IPS-18a (cell line): ENCODE data around the gene FAM13B.
"Not testable (repeated sequence)": the region's sequence is repeated elsewhere in the genome, so short reads cannot be mapped to it uniquely, and the experiment has no call there.

Experiments
- H3K27ac ChIP-seq: one replicate; pipeline ENCODE4 v1.5.1; 2013; ENCODE audit warnings: low read length
- H3K27me3 ChIP-seq: one replicate; pipeline ENCODE4 v1.6.1; 2013; ENCODE audit warnings: mild to moderate bottlenecking, low read length; ENCODE audit not compliant: control insufficient read depth, insufficient read depth
- H3K36me3 ChIP-seq: one replicate; pipeline ENCODE4 v1.6.1; 2013; ENCODE audit warnings: low read depth, low read length; ENCODE audit not compliant: control insufficient read depth
- H3K4me1 ChIP-seq: one replicate; pipeline ENCODE4 v1.6.1; 2013; ENCODE audit warnings: low read depth, low read length; ENCODE audit not compliant: control insufficient read depth
- H3K4me3 ChIP-seq: one replicate; pipeline ENCODE4 v1.5.1; 2013; ENCODE audit warnings: low read length
- H3K9ac ChIP-seq: one replicate; pipeline ENCODE4 v1.6.1; 2013; ENCODE audit warnings: mild to moderate bottlenecking, low read length, moderate library complexity
- H3K9me3 ChIP-seq: one replicate; pipeline ENCODE4 v1.6.1; 2013; ENCODE audit warnings: low read depth, low read length; ENCODE audit not compliant: control insufficient read depth

The FAM13B gene

DNA sequence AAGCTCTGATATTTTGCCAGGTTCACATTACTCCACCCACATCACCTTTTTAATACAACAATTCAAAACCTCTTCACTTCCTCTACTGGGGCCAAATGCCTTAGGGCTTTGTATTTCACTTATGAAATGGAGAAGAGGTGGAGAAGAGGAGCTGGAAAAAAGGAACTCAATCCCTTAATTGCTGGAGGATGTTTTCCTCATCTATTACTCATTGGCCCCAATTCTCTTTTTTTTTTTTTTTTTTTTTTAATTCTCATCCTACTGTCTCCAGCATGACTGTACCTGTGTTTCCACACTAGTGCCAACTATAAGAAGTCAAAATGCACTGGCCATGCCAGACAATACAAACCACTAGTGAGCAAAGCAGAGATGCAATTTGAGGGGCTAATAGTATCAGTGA lies 20.9 kb downstream of the FAM13B start:
- H3K9me3 ChIP-seq, result no peaks in the 10 kb centered on the region
- no peaks in the 10 kb centered on the region for H3K4me1 ChIP-seq
- H3K9ac ChIP-seq, result no peak overlapping the region
- H3K27me3 ChIP-seq, result no peaks in the 10 kb centered on the region
- no peak overlapping the region for H3K27ac ChIP-seq
- peaks cover 54% of the 10 kb centered on the region for H3K36me3 ChIP-seq
- no peak overlapping the region for H3K4me3 ChIP-seq

GRCh38 chr5:138000102-138000723 lies 32.7 kb downstream of the FAM13B start:
- peaks cover 16% of the 10 kb centered on the region for H3K36me3 ChIP-seq
- H3K4me3 ChIP-seq, result no peak overlapping the region
- H3K27me3 ChIP-seq, result no peaks in the 10 kb centered on the region
- H3K9me3 ChIP-seq, result no peaks in the 10 kb centered on the region
- no peak overlapping the region for H3K9ac ChIP-seq
- no peak overlapping the region for H3K27ac ChIP-seq
- no peaks in the 10 kb centered on the region for H3K4me1 ChIP-seq

- Histone ChIP-seq H3K9me3 (no peaks in the 10 kb centered on the region), H3K9ac (no peak overlapping the region), H3K4me1 (no peaks in the 10 kb centered on the region), H3K4me3 (no peak overlapping the region), H3K27me3 (no peaks in the 10 kb centered on the region), H3K27ac (no peak overlapping the region), H3K36me3 (peaks cover 12% of the 10 kb centered on the region)
Observed at GRCh38 chr5:137997726-137998213, 35.1 kb downstream of the FAM13B start.

GRCh38 chr5:137995749-137996128 lies 37.1 kb downstream of the FAM13B start:
- H3K4me1 ChIP-seq, result no peaks in the 10 kb centered on the region
- H3K27ac ChIP-seq, result no peak overlapping the region
- H3K27me3 ChIP-seq, result no peaks in the 10 kb centered on the region
- H3K9ac ChIP-seq, result no peak overlapping the region
- peaks cover 12% of the 10 kb centered on the region for H3K36me3 ChIP-seq
- H3K9me3 ChIP-seq, result no peaks in the 10 kb centered on the region
- H3K4me3 ChIP-seq, result no peak overlapping the region

DNA sequence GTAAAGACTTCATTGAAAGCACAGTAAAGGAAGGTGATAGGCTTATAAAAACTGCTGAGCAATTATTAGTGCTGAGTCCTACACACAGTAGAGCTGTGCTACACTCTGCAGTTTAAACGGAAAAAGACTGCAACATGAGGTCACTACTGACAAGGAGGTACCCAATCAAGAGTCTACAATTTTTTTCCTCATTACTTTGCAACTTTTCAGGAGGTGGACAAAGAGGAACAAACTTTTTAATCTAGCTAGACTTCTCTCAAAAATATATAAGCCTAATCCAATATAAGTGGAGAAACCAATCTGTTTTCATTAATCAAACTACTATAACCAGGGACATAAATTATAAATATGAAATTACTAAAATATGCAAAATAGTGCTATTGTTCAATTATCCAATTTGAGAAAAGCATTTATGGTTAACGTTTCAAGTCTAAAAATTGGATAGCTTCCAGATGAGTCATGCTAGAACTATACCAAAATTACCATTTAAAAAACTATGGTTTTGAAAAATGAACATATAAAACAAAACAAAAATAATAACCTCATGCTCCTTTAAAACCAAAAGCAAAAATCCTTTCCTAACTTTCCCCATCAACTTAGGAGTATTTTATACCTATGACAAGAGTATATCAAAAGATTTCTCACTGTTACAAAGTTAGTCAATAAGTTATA lies 37.7 kb downstream of the FAM13B start:
- Histone ChIP-seq H3K27me3 (no peaks in the 10 kb centered on the region), H3K9ac (no peak overlapping the region), H3K4me1 (no peaks in the 10 kb centered on the region), H3K36me3 (peaks cover 12% of the 10 kb centered on the region), H3K9me3 (no peaks in the 10 kb centered on the region), H3K4me3 (no peak overlapping the region), H3K27ac (no peak overlapping the region)

DNA sequence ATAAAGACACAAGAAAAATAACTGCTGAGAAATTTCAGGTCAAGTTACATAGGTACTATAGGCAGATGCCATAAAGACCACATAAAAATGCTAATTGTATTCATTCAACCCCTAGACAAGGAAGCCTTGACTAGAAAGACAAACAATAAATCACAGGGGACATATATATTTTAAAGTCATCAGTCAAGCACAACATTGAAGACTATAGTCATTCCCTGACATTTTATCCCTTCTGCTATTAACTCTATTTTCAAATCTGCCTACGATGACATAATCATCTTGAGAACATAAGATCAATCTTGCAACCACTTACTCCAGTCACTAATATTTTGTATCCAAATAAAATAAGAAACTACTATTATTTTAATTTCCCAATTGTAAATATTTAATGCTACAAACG lies 38.3 kb downstream of the FAM13B start:
- Histone ChIP-seq H3K4me1 (no peaks in the 10 kb centered on the region), H3K9me3 (no peaks in the 10 kb centered on the region), H3K36me3 (peaks cover 12% of the 10 kb centered on the region), H3K27me3 (no peaks in the 10 kb centered on the region), H3K4me3 (no peak overlapping the region), H3K9ac (no peak overlapping the region), H3K27ac (no peak overlapping the region)

DNA sequence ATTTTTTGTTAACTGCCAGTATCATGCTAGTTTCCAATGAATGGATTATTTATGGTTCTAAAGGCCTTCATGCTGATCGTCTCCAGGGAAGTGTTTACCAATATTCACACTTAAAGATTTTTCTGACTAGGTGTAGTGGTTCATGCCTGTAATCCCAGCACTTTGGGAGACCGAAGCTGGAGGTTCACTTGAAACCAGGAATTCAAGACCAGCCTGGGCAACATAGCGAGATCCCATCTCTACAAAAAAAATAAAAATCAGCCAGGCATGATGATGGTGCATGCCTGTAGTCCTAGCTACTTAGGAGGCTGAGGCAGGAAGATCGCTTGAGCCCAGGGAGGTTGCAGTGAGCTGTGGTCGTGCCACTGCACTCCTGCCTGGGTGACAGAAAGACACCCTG lies 43.5 kb downstream of the FAM13B start:
- Histone ChIP-seq H3K36me3 (peaks cover 11% of the 10 kb centered on the region), H3K27me3 (no peaks in the 10 kb centered on the region), H3K4me1 (no peaks in the 10 kb centered on the region), H3K27ac (no peak overlapping the region), H3K9ac (no peak overlapping the region), H3K4me3 (no peak overlapping the region), H3K9me3 (no peaks in the 10 kb centered on the region)

DNA sequence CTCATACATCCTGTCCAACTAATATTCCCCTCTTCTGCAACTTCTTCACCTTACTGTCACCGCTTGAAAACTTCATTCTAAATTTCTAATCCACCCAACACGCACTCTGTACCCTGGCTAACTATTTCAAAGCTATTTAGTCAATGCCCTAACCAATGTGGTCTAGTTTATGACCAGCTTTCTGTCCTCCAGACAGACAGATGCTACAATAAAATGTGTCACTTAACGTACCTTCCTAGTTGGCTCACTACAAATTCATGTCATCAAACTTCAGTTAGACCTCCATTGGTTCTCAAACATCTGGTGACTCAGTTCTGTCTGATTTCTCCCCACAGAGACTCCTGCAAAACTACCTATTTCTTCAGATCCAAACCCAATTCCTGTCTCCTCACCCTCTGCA lies 57.7 kb downstream of the FAM13B start:
- no peak overlapping the region for H3K9ac ChIP-seq
- no peak overlapping the region for H3K27ac ChIP-seq
- peaks cover 13% of the 10 kb centered on the region for H3K36me3 ChIP-seq

GRCh38 chr5:137970384-137970783 lies 62.5 kb downstream of the FAM13B start:
- not testable (repeated sequence) for H3K36me3 ChIP-seq, H3K27ac ChIP-seq, H3K27me3 ChIP-seq, H3K4me3 ChIP-seq, H3K9ac ChIP-seq, H3K4me1 ChIP-seq, H3K9me3 ChIP-seq

More for the DNA sequence above, 57.7 kb downstream of the FAM13B start:
- no peak overlapping the region for H3K4me3 ChIP-seq
- H3K27me3 ChIP-seq, result no peaks in the 10 kb centered on the region
- H3K4me1 ChIP-seq, result no peaks in the 10 kb centered on the region
- no peaks in the 10 kb centered on the region for H3K9me3 ChIP-seq

GRCh38 chr5:137960819-137961218 lies 72.1 kb downstream of the FAM13B start:
- Histone ChIP-seq H3K9me3 (no peaks in the 10 kb centered on the region), H3K4me1 (no peaks in the 10 kb centered on the region), H3K27ac (no peak overlapping the region), H3K4me3 (no peak overlapping the region), H3K9ac (no peak overlapping the region), H3K27me3 (no peaks in the 10 kb centered on the region), H3K36me3 (peaks cover 42% of the 10 kb centered on the region)

DNA sequence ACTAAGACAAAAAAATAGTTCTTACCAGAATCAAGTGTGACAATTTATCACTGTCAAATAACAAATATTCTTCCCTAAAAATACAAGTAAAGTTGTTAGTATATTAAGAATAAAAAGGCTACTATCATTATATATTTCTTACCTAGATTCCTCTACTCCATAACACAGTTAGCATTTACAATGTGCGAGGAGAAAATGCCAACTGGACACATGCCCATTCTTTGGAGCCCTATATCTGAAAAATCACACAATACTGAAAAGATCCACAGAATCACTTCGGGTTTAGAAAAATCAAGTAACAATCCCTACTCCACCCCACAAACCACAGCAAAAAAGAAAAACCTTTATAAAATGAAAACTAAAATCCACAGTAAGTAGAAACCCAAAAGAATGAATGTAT lies 72.7 kb downstream of the FAM13B start:
- no peak overlapping the region for H3K27ac ChIP-seq
- no peak overlapping the region for H3K4me3 ChIP-seq
- H3K9ac ChIP-seq, result no peak overlapping the region
- no peaks in the 10 kb centered on the region for H3K9me3 ChIP-seq
- no peaks in the 10 kb centered on the region for H3K4me1 ChIP-seq
- H3K36me3 ChIP-seq, result peaks cover 42% of the 10 kb centered on the region
- no peaks in the 10 kb centered on the region for H3K27me3 ChIP-seq

GRCh38 chr5:137959488-137959887 lies 73.4 kb downstream of the FAM13B start:
- H3K36me3 ChIP-seq, result peaks cover 42% of the 10 kb centered on the region
- H3K9ac ChIP-seq, result no peak overlapping the region
- H3K27ac ChIP-seq, result no peak overlapping the region
- no peaks in the 10 kb centered on the region for H3K4me1 ChIP-seq
- H3K4me3 ChIP-seq, result no peak overlapping the region
- H3K9me3 ChIP-seq, result no peaks in the 10 kb centered on the region
- H3K27me3 ChIP-seq, result no peaks in the 10 kb centered on the region
